H9 (cell line): Measurements from ENCODE around the gene THEM5. TPM values are rescaled to one million over a fixed set of nuclear protein-coding genes. Genes with fewer than 3 reads are reported as not detected.

ENCODE experiments used
- DNase-seq: peaks from one replicate; pipeline ENCODE4 v3.0.0-alpha.2; 2017
- H2AFZ ChIP-seq: one replicate; pipeline ENCODE4 v1.6.1; 2013; ENCODE audit warnings: mild to moderate bottlenecking, low read length, control low read depth, moderate library complexity
- H2AK5ac ChIP-seq: 2 replicates; pipeline ENCODE4 v1.6.1; 2013; ENCODE audit warnings: low read length, control low read depth, mixed read lengths; ENCODE audit not compliant: insufficient read length
- H2BK120ac ChIP-seq: one replicate; pipeline ENCODE4 v1.6.1; 2013; ENCODE audit warnings: low read depth, mild to moderate bottlenecking, low read length, control low read depth, inconsistent platforms; ENCODE audit not compliant: poor library complexity, severe bottlenecking
- H2BK12ac ChIP-seq: 2 replicates; pipeline ENCODE4 v1.6.1; 2013; ENCODE audit warnings: low read length, control low read depth, mixed read lengths, low read depth; ENCODE audit not compliant: insufficient read length
- H2BK15ac ChIP-seq: 2 replicates; pipeline ENCODE4 v1.6.1; 2013; ENCODE audit warnings: low read depth, low read length, control low read depth
- H2BK20ac ChIP-seq: one replicate; pipeline ENCODE4 v1.6.1; 2013; ENCODE audit warnings: low read depth, mild to moderate bottlenecking, low read length, control low read depth, inconsistent platforms; ENCODE audit not compliant: poor library complexity, severe bottlenecking
- H2BK5ac ChIP-seq: 2 replicates; pipeline ENCODE4 v1.6.1; 2013; ENCODE audit warnings: low read length, control low read depth, mixed read lengths; ENCODE audit not compliant: insufficient read length
- H3K14ac ChIP-seq: 2 replicates; pipeline ENCODE4 v1.6.1; 2013; ENCODE audit warnings: low read length, control low read depth; ENCODE audit not compliant: insufficient read depth
- H3K18ac ChIP-seq: 2 replicates; pipeline ENCODE4 v1.6.1; 2013; ENCODE audit warnings: low read depth, mild to moderate bottlenecking, mixed read lengths, low read length, control low read depth; ENCODE audit not compliant: insufficient read length
- H3K23ac ChIP-seq: 2 replicates; pipeline ENCODE4 v1.6.1; 2013; ENCODE audit warnings: low read length, control low read depth, mixed read lengths, low read depth; ENCODE audit not compliant: insufficient read length
- H3K23me2 ChIP-seq: 2 replicates; pipeline ENCODE4 v1.6.1; 2013; ENCODE audit warnings: low read depth, mild to moderate bottlenecking, mixed read lengths, low read length, control low read depth; ENCODE audit not compliant: insufficient read length, poor library complexity, severe bottlenecking
- H3K27ac ChIP-seq: 2 replicates; pipeline ENCODE4 v1.5.1; 2013; ENCODE audit warnings: low read length, control low read depth, mixed read lengths, low read depth; ENCODE audit not compliant: insufficient read length
- H3K27me3 ChIP-seq: 2 replicates; pipeline ENCODE4 v1.6.1; 2013; ENCODE audit warnings: low read length, control low read depth, inconsistent platforms; ENCODE audit not compliant: insufficient read depth
- H3K4ac ChIP-seq: 2 replicates; pipeline ENCODE4 v1.6.1; 2013; ENCODE audit warnings: low read depth, mild to moderate bottlenecking, control low read depth, inconsistent platforms, low read length, moderate library complexity
- H3K4me1 ChIP-seq: 2 replicates; pipeline ENCODE4 v1.6.1; 2013; ENCODE audit warnings: low read length, control low read depth, inconsistent platforms; ENCODE audit not compliant: insufficient read depth
- H3K4me2 ChIP-seq: 2 replicates; pipeline ENCODE4 v1.6.1; 2013; ENCODE audit warnings: low read length, control low read depth, mixed read lengths; ENCODE audit not compliant: insufficient read length, insufficient read depth
- H3K56ac ChIP-seq: 2 replicates; pipeline ENCODE4 v1.6.1; 2013; ENCODE audit warnings: low read depth, mild to moderate bottlenecking, mixed read lengths, low read length, control low read depth; ENCODE audit not compliant: insufficient read length
- H3K79me1 ChIP-seq: 2 replicates; pipeline ENCODE4 v1.6.1; 2013; ENCODE audit warnings: low read depth, mild to moderate bottlenecking, moderate library complexity, low read length, control low read depth, inconsistent platforms; ENCODE audit not compliant: insufficient read depth, poor library complexity, severe bottlenecking
- H3K79me2 ChIP-seq: 2 replicates; pipeline ENCODE4 v1.6.1; 2013; ENCODE audit warnings: low read length, control low read depth, inconsistent platforms; ENCODE audit not compliant: insufficient read depth
- H3K9ac ChIP-seq: 2 replicates; pipeline ENCODE4 v1.6.1; 2013; ENCODE audit warnings: low read length, control low read depth, mixed read lengths; ENCODE audit not compliant: insufficient read length; ENCODE audit errors: extremely low read depth
- H3K9me3 ChIP-seq: one replicate; pipeline ENCODE4 v1.6.1; 2013; ENCODE audit warnings: low read depth, low read length, inconsistent platforms; ENCODE audit not compliant: control insufficient read depth
- H3T11ph ChIP-seq: one replicate; pipeline ENCODE4 v1.6.1; 2013; ENCODE audit warnings: mild to moderate bottlenecking, low read length, control low read depth, inconsistent platforms
- H4K20me1 ChIP-seq: one replicate; pipeline ENCODE4 v1.6.1; 2013; ENCODE audit not compliant: control insufficient read depth, insufficient read length, insufficient read depth
- H4K5ac ChIP-seq: 2 replicates; pipeline ENCODE4 v1.6.1; 2013; ENCODE audit warnings: low read depth, mild to moderate bottlenecking, mixed read lengths, low read length, control low read depth; ENCODE audit not compliant: insufficient read length
- H4K8ac ChIP-seq: replicated peaks from 2 replicates; pipeline ENCODE4 v1.6.1; 2013; ENCODE audit warnings: low read length, control low read depth, mixed read lengths, low read depth; ENCODE audit not compliant: insufficient read length
- H4K91ac ChIP-seq: 2 replicates; pipeline ENCODE4 v1.6.1; 2013; ENCODE audit warnings: low read depth, mild to moderate bottlenecking, moderate library complexity, mixed read lengths, low read length, control low read depth; ENCODE audit not compliant: insufficient read length
- H3K27ac Mint-ChIP-seq, 3 experiments: 2 replicates in 2 of 3; 3 replicates in 1 of 3; pipeline ENCODE4 v1.8.0; 2020 to 2021; ENCODE audit warnings: mixed read lengths in 3 of 3, mild to moderate bottlenecking in 1 of 3, moderate library complexity in 1 of 3
- H3K27me3 Mint-ChIP-seq: 2 replicates; pipeline ENCODE4 v1.8.0; 2021; ENCODE audit warnings: low read depth, mild to moderate bottlenecking, moderate library complexity, mixed read lengths
- H3K36me3 Mint-ChIP-seq, 3 experiments: 2 replicates in 2 of 3; 3 replicates in 1 of 3; pipeline ENCODE4 v1.8.0; 2020 to 2021; ENCODE audit warnings: low read depth in 3 of 3, mixed read lengths in 3 of 3; ENCODE audit not compliant: insufficient read depth in 1 of 3
- H3K4me1 Mint-ChIP-seq, 2 experiments: 2 replicates each; pipeline ENCODE4 v1.8.0; 2020; ENCODE audit warnings: mixed read lengths in 2 of 2
- H3K4me3 Mint-ChIP-seq, 2 experiments: 2 replicates in 1 of 2; 3 replicates in 1 of 2; pipeline ENCODE4 v1.8.0; 2020 to 2021; ENCODE audit warnings: mild to moderate bottlenecking in 2 of 2, mixed read lengths in 2 of 2, moderate library complexity in 1 of 2
- H3K9me3 Mint-ChIP-seq, 2 experiments: 2 replicates in 1 of 2; 3 replicates in 1 of 2; pipeline ENCODE4 v1.8.0; 2020; ENCODE audit warnings: mild to moderate bottlenecking in 2 of 2, mixed read lengths in 2 of 2, moderate library complexity in 1 of 2
- CTCF ChIP-seq: fragments of 200-600 bp; sonication (generic); conservative IDR thresholded peaks from 3 replicates; pipeline ENCODE4 v1.8.0; 2021; ENCODE audit warnings: antibody characterized with exemption, mild to moderate bottlenecking
- WGBS: extraction: QIAGEN DNeasy Blood & Tissue Kit; methylation state at CpG from one replicate; pipeline ENCODE4 v1.1.7; 2013; ENCODE audit warnings: missing lambda C conversion rate, low lambda C conversion rate, mixed read lengths; ENCODE audit not compliant: insufficient read length; ENCODE audit errors: extremely low coverage; 5-methylcytosine and 5-hydroxymethylcytosine counted together
- total RNA-seq: library from RNA; stranded (reverse); gene quantifications from 2 replicates; pipeline ENCODE4 v1.2.1, GENCODE V29; 2021

The THEM5 gene
- total RNA-seq, 1 experiment from 2014 or later = not detected

- no peaks in the 10 kb centered on the region for H3K36me3 Mint-ChIP-seq
Measured at GRCh38 chr1:151864411-151864810, 10.9 kb upstream of the THEM5 start.

More at GRCh38 chr1:151864411-151864810, 10.9 kb upstream of the THEM5 start:
- Histone ChIP-seq H4K91ac (no peak overlapping the region), H3K4me1 (no peaks in the 10 kb centered on the region; the same call in 1 of the 2 replicates), H3K23me2 (no peaks in the 10 kb centered on the region), H3K56ac (no peak overlapping the region), H3K9me3 (no peaks in the 10 kb centered on the region), H3K18ac (no peak overlapping the region), H3K9ac (no peak overlapping the region), H3K4ac (no peak overlapping the region), H2BK5ac (no peak overlapping the region), H3K27ac (no peak overlapping the region), H2BK20ac (no peak overlapping the region), H3K79me2 (no peaks in the 10 kb centered on the region), H2BK15ac (no peak overlapping the region), H2BK120ac (no peak overlapping the region), H3K4me2 (no peak overlapping the region), H3K23ac (no peak overlapping the region), H2AK5ac (no peak overlapping the region), H4K20me1 (no peaks in the 10 kb centered on the region), H4K5ac (no peak overlapping the region), H3K14ac (no peak overlapping the region), H3K79me1 (no peaks in the 10 kb centered on the region), H2AFZ (no peak overlapping the region), H3T11ph (no peak overlapping the region), H3K27me3 (peaks cover 26% of the 10 kb centered on the region), H4K8ac (no peak overlapping the region), H2BK12ac (no peak overlapping the region)
- Mint-ChIP-seq H3K4me3 (no peak overlapping the region), H3K4me1 (peaks cover 19 to 23% of the 10 kb centered on the region in 2 experiments), H3K9me3 (no peaks in the 10 kb centered on the region; a peak in 1 of 5 replicates), H3K27me3 (peaks cover 80% of the 10 kb centered on the region), H3K27ac (no peak overlapping the region)
- no CpG with 5 or more reads among the region's 2 CpGs for WGBS
- DNase-seq = no peak
- TF ChIP-seq CTCF = no peak
